Smooth muscle cell (in vitro differentiated cells): ENCODE data around the gene HBA1. TPM values are rescaled to one million over a fixed set of nuclear protein-coding genes. Genes with fewer than 3 reads are reported as not detected.
A peak's percentile ranks its signal among the peaks of the same experiment; 100 is the strongest.
"Not testable (repeated sequence)": the region's sequence is repeated elsewhere in the genome, so short reads cannot be mapped to it uniquely, and the experiment has no call there.

Source experiments
- DNase-seq: peaks from one replicate; lab custom pipeline; 2025; ENCODE audit not compliant: unreplicated experiment; lab: John Stamatoyannopoulos, UW
- H2AFZ ChIP-seq: fragments of 200-600 bp; sonication (generic); 2 replicates; pipeline ENCODE4 v1.6.0; 2016; ENCODE audit warnings: antibody characterized with exemption, low read depth, mild to moderate bottlenecking
- H3F3A ChIP-seq: fragments of 200-600 bp; sonication (generic); 2 replicates; pipeline ENCODE4 v1.6.0; 2017; ENCODE audit warnings: antibody characterized with exemption, low read depth
- H3K27ac ChIP-seq: fragments of 200-600 bp; sonication (generic); 2 replicates; pipeline ENCODE4 v1.5.1; 2016; ENCODE audit warnings: low read depth, mild to moderate bottlenecking
- H3K27me3 ChIP-seq: fragments of 200-600 bp; sonication (generic); 2 replicates; pipeline ENCODE4 v1.6.1; 2016; ENCODE audit warnings: low read depth, mild to moderate bottlenecking
- H3K36me3 ChIP-seq: fragments of 200-600 bp; sonication (generic); 2 replicates; pipeline ENCODE4 v1.5.1; 2016; ENCODE audit warnings: low read depth
- H3K4me1 ChIP-seq: fragments of 200-600 bp; sonication (generic); 2 replicates; pipeline ENCODE4 v1.5.1; 2016; ENCODE audit warnings: low read depth
- H3K4me2 ChIP-seq: fragments of 200-600 bp; sonication (generic); 2 replicates; pipeline ENCODE4 v1.6.0; 2016; ENCODE audit warnings: mild to moderate bottlenecking
- H3K4me3 ChIP-seq: fragments of 200-600 bp; sonication (generic); 2 replicates; pipeline ENCODE4 v1.5.1; 2016; ENCODE audit warnings: mild to moderate bottlenecking
- H3K79me2 ChIP-seq: fragments of 200-600 bp; sonication (generic); 2 replicates; pipeline ENCODE4 v1.6.0; 2016; ENCODE audit warnings: low read depth, mild to moderate bottlenecking
- H3K9ac ChIP-seq: fragments of 200-600 bp; sonication (generic); 2 replicates; pipeline ENCODE4 v1.6.0; 2016; ENCODE audit warnings: low read depth
- H3K9me3 ChIP-seq: fragments of 200-600 bp; sonication (generic); replicated peaks from 2 replicates; pipeline ENCODE4 v1.5.1; 2016; ENCODE audit warnings: low read depth
- H4K20me1 ChIP-seq: fragments of 200-600 bp; sonication (generic); 2 replicates; pipeline ENCODE4 v1.6.0; 2016; ENCODE audit warnings: low read depth
- CTCF ChIP-seq: fragments of 200-600 bp; sonication (generic); IDR thresholded peaks from 2 replicates; pipeline ENCODE4 v1.5.1; 2017; ENCODE audit warnings: borderline replicate concordance, mild to moderate bottlenecking, antibody characterized with exemption; ENCODE audit not compliant: insufficient read depth, poor library complexity, severe bottlenecking
- WGBS: methylation state at CpG from one replicate; pipeline ENCODE4 v1.1.7; 2016; ENCODE audit warnings: low lambda C conversion rate; 5-methylcytosine and 5-hydroxymethylcytosine counted together
- polyA plus RNA-seq: library from polyadenylated mRNA; unstranded; fragments of >200 nt; fragmentation: Nextera tagmentation; extraction: Ambion mirVana; gene quantifications from 2 replicates; pipeline ENCODE4 v1.2.1, GENCODE V29; 2016
- total RNA-seq: library from RNA; depleted of rRNA; stranded (reverse); fragments of >200 nt; gene quantifications from 2 replicates; pipeline ENCODE4 v1.2.3, GENCODE V29; 2014

Gene HBA1
- total and polyA plus RNA-seq, 2 experiments from 2014 or later: not detected

GRCh38 chr16:154217-155030, 22.1 kb upstream of the HBA1 start:
- Histone ChIP-seq H3K4me3 (peak overlapping the region; percentile 68), H3K79me2 (no peaks in the 10 kb centered on the region), H3F3A (no peaks in the 10 kb centered on the region), H3K9me3 (no peaks in the 10 kb centered on the region), H4K20me1 (no peaks in the 10 kb centered on the region), H3K27ac (no peak overlapping the region), H3K36me3 (no peaks in the 10 kb centered on the region), H3K9ac (no peak overlapping the region), H3K4me2 (peak overlapping the region; percentile 97), H3K4me1 (peaks cover 8% of the 10 kb centered on the region), H2AFZ (peak overlapping the region; percentile 97), H3K27me3 (peaks cover 44% of the 10 kb centered on the region)
- WGBS: 5% methylated on average over 39 of the region's 59 CpGs
- no peak for DNase-seq
- TF ChIP-seq CTCF: no peak

GRCh38 chr16:155031-155398, 21.5 kb upstream of the HBA1 start:
- H3K36me3 ChIP-seq: no peaks in the 10 kb centered on the region
- H3K9me3 ChIP-seq: no peaks in the 10 kb centered on the region
- H3K4me1 ChIP-seq: peaks cover 8% of the 10 kb centered on the region
- H3K79me2 ChIP-seq: no peaks in the 10 kb centered on the region
- H3K4me3 ChIP-seq: peak overlapping the region; percentile 68
- H3K27me3 ChIP-seq: peaks cover 46% of the 10 kb centered on the region
- no peak overlapping the region for H3K27ac ChIP-seq
- no peak for TF ChIP-seq CTCF
- H3K9ac ChIP-seq: no peak overlapping the region
- H3K4me2 ChIP-seq: peak overlapping the region; percentile 97
- no peaks in the 10 kb centered on the region for H4K20me1 ChIP-seq
- peak overlapping the region; percentile 97 for H2AFZ ChIP-seq
- 79% methylated on average over 7 of the region's 7 CpGs for WGBS
- no peak for DNase-seq
- H3F3A ChIP-seq: no peaks in the 10 kb centered on the region

GRCh38 chr16:159136-159849, 17.2 kb upstream of the HBA1 start:
- Histone ChIP-seq H2AFZ (no peak overlapping the region), H4K20me1 (no peaks in the 10 kb centered on the region), H3K9me3 (no peaks in the 10 kb centered on the region), H3K27ac (no peak overlapping the region), H3K4me3 (no peak overlapping the region), H3K4me1 (peaks cover 8% of the 10 kb centered on the region), H3K79me2 (no peaks in the 10 kb centered on the region), H3K9ac (no peak overlapping the region), H3F3A (no peaks in the 10 kb centered on the region), H3K36me3 (no peaks in the 10 kb centered on the region), H3K4me2 (no peak overlapping the region), H3K27me3 (peaks cover 61% of the 10 kb centered on the region)
- no peak for TF ChIP-seq CTCF
- no peak for DNase-seq
- WGBS: 58% methylated on average over 6 of the region's 6 CpGs

GRCh38 chr16:160242-160641, 16.2 kb upstream of the HBA1 start:
- WGBS: 76% methylated on average over 17 of the region's 20 CpGs
- H3K4me3 ChIP-seq, H3K79me2 ChIP-seq, H4K20me1 ChIP-seq, H2AFZ ChIP-seq, H3K27ac ChIP-seq, H3F3A ChIP-seq, H3K4me1 ChIP-seq, H3K36me3 ChIP-seq, H3K4me2 ChIP-seq, DNase-seq, H3K9me3 ChIP-seq, H3K9ac ChIP-seq: not testable (repeated sequence)
- H3K27me3 ChIP-seq: peaks cover 56% of the 10 kb centered on the region
